ENCODE data around the gene RIMBP3C. TPM values are rescaled to one million over a fixed set of nuclear protein-coding genes. Genes with fewer than 3 reads are reported as not detected.
"Not testable (repeated sequence)": the region's sequence is repeated elsewhere in the genome, so short reads cannot be mapped to it uniquely, and the experiment has no call there.

RIMBP3C gene
- total and polyA plus RNA-seq, 2 experiments from 2014 or later, result 1.1 TPM; not detected in 1

DNA sequence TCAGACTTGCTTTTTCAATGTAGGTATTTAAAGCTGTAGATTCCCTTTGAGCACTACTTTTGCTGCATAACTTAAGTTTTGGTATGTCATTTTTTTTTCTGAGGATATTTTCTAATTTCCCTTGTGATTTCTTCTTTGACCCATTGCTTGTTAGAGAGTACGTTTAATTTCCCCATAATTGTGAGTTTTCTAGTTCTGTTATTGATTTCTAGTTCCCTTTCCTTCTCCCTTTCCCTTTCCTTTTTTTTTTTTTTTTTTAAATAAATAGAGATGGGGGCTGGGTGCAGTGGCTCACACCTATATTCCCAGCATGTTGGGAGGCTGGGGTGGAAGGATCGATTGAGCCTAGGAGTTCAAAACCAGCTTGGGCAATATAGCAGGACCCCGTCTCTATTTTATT is 47.0 kb upstream of the RIMBP3C start (continued):
- TF ChIP-seq, protein P1, sequence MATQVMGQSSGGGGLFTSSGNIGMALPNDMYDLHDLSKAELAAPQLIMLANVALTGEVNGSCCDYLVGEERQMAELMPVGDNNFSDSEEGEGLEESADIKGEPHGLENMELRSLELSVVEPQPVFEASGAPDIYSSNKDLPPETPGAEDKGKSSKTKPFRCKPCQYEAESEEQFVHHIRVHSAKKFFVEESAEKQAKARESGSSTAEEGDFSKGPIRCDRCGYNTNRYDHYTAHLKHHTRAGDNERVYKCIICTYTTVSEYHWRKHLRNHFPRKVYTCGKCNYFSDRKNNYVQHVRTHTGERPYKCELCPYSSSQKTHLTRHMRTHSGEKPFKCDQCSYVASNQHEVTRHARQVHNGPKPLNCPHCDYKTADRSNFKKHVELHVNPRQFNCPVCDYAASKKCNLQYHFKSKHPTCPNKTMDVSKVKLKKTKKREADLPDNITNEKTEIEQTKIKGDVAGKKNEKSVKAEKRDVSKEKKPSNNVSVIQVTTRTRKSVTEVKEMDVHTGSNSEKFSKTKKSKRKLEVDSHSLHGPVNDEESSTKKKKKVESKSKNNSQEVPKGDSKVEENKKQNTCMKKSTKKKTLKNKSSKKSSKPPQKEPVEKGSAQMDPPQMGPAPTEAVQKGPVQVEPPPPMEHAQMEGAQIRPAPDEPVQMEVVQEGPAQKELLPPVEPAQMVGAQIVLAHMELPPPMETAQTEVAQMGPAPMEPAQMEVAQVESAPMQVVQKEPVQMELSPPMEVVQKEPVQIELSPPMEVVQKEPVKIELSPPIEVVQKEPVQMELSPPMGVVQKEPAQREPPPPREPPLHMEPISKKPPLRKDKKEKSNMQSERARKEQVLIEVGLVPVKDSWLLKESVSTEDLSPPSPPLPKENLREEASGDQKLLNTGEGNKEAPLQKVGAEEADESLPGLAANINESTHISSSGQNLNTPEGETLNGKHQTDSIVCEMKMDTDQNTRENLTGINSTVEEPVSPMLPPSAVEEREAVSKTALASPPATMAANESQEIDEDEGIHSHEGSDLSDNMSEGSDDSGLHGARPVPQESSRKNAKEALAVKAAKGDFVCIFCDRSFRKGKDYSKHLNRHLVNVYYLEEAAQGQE (IDR thresholded peaks at IDR 0.05; ENCODE audit: unreplicated experiment), result no peak
- TF ChIP-seq, protein P2, sequence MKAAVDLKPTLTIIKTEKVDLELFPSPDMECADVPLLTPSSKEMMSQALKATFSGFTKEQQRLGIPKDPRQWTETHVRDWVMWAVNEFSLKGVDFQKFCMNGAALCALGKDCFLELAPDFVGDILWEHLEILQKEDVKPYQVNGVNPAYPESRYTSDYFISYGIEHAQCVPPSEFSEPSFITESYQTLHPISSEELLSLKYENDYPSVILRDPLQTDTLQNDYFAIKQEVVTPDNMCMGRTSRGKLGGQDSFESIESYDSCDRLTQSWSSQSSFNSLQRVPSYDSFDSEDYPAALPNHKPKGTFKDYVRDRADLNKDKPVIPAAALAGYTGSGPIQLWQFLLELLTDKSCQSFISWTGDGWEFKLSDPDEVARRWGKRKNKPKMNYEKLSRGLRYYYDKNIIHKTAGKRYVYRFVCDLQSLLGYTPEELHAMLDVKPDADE (IDR thresholded peaks at IDR 0.05), result no peak
- TF ChIP-seq ZNF114 (CRISPR knock-in tag; IDR thresholded peaks at IDR 0.05), result no peak
- TF ChIP-seq, protein P3, sequence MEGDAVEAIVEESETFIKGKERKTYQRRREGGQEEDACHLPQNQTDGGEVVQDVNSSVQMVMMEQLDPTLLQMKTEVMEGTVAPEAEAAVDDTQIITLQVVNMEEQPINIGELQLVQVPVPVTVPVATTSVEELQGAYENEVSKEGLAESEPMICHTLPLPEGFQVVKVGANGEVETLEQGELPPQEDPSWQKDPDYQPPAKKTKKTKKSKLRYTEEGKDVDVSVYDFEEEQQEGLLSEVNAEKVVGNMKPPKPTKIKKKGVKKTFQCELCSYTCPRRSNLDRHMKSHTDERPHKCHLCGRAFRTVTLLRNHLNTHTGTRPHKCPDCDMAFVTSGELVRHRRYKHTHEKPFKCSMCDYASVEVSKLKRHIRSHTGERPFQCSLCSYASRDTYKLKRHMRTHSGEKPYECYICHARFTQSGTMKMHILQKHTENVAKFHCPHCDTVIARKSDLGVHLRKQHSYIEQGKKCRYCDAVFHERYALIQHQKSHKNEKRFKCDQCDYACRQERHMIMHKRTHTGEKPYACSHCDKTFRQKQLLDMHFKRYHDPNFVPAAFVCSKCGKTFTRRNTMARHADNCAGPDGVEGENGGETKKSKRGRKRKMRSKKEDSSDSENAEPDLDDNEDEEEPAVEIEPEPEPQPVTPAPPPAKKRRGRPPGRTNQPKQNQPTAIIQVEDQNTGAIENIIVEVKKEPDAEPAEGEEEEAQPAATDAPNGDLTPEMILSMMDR (conservative IDR thresholded peaks at IDR 0.05; ENCODE audit: low read depth in 2 of 2), result no peak
- TF ChIP-seq POLR2AphosphoS5 (IDR thresholded peaks at IDR 0.05; ENCODE audit: low read depth), result no peak
- TF ChIP-seq NANOG (IDR thresholded peaks at IDR 0.05; ENCODE audit: borderline replicate concordance), result no peak
- TF ChIP-seq JUNB (IDR thresholded peaks at IDR 0.05; ENCODE audit: unreplicated experiment), result no peak

DNA sequence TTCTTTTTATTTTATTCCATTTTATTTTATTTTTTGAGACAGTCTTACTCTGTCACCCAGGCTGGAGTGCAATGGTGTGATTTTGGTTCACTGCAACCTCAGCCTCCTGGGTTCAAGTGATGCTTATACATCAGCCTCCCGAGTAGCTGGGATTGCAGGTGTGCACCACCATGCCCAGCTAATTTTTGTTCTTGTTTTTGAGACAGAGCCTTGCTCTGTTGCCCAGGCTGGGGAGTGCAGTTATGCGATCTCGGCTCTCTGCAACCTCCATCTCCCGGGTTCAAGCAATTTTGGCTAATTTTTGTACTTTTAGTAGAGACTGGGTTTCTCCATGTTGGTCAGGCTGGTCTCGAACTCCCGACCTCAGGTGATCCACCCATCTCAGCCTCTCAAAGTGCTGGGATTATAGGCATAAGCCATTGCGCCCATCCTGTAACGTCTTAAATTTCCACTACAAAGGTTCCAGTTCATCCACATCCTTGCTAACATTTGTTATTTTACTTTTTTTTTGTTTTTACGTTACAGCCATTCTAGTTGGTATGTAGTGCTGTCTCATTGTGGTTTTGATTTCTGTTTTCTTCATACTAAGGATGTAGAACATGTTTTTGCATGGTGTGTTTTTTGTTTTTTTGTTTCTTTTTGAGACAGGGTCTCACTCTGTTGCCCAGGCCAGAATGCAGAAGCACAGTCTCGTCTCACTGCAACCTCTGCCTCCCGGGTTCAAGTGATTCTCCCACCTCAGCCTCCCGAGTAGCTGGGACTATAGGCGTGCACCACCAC is 45.3 kb upstream of the RIMBP3C start:
- not testable (repeated sequence) for ATAC-seq; H3K27ac Mint-ChIP-seq; H3K27me3 Mint-ChIP-seq (ENCODE audit: insufficient read depth, low read depth, poor library complexity); DNase-seq (ENCODE audit: low spot score); H3K27me3 ChIP-seq (ENCODE audit: insufficient read depth); H3K9me2 ChIP-seq (ENCODE audit: insufficient read depth); H2AFZ ChIP-seq; H3K4me1 Mint-ChIP-seq; H3F3A ChIP-seq (replicated peaks; ENCODE audit: low read depth); H3K4me1 ChIP-seq (ENCODE audit: insufficient read depth); H3K27ac ChIP-seq (ENCODE audit: low read depth); H3K4me3 Mint-ChIP-seq; H3K9me3 Mint-ChIP-seq; H3K4me3 ChIP-seq; H3K4me2 ChIP-seq
- peaks cover 55% of the 10 kb centered on the region for H3K36me3 Mint-ChIP-seq (ENCODE audit: low read depth)
- Histone ChIP-seq H3K36me3 (ENCODE audit: insufficient read depth) (peaks cover 16% of the 10 kb centered on the region), H4K20me1 (replicated peaks; ENCODE audit: insufficient read depth) (peaks cover 94% of the 10 kb centered on the region), H3K79me2 (replicated peaks; ENCODE audit: insufficient read depth) (peaks cover 100% of the 10 kb centered on the region)

All from GM23338 (cell line).